ENCODE data around the gene DRC1.

DNA sequence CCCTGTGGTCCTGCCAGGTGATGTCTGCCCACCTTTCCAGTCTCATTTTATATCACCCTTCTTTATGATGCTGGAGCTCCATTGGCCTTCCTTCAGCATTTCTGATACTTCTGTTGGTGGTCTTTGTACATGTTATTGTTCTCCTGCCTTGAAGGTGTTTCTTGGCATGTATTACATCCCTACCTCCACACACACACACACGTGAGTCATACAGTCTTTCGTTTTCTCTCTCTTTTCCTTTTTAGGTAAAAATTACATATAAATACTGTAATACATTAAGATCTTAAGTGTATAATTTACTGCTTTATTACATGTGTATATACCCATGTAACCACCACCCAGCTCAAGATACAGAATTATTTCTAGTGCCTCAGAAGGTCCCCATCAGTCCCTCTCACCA is 44.9 kb upstream of the DRC1 start:
- TF ChIP-seq, protein P1, sequence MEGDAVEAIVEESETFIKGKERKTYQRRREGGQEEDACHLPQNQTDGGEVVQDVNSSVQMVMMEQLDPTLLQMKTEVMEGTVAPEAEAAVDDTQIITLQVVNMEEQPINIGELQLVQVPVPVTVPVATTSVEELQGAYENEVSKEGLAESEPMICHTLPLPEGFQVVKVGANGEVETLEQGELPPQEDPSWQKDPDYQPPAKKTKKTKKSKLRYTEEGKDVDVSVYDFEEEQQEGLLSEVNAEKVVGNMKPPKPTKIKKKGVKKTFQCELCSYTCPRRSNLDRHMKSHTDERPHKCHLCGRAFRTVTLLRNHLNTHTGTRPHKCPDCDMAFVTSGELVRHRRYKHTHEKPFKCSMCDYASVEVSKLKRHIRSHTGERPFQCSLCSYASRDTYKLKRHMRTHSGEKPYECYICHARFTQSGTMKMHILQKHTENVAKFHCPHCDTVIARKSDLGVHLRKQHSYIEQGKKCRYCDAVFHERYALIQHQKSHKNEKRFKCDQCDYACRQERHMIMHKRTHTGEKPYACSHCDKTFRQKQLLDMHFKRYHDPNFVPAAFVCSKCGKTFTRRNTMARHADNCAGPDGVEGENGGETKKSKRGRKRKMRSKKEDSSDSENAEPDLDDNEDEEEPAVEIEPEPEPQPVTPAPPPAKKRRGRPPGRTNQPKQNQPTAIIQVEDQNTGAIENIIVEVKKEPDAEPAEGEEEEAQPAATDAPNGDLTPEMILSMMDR (IDR thresholded peaks at IDR 0.05) = no peak
- TF ChIP-seq, protein P2, sequence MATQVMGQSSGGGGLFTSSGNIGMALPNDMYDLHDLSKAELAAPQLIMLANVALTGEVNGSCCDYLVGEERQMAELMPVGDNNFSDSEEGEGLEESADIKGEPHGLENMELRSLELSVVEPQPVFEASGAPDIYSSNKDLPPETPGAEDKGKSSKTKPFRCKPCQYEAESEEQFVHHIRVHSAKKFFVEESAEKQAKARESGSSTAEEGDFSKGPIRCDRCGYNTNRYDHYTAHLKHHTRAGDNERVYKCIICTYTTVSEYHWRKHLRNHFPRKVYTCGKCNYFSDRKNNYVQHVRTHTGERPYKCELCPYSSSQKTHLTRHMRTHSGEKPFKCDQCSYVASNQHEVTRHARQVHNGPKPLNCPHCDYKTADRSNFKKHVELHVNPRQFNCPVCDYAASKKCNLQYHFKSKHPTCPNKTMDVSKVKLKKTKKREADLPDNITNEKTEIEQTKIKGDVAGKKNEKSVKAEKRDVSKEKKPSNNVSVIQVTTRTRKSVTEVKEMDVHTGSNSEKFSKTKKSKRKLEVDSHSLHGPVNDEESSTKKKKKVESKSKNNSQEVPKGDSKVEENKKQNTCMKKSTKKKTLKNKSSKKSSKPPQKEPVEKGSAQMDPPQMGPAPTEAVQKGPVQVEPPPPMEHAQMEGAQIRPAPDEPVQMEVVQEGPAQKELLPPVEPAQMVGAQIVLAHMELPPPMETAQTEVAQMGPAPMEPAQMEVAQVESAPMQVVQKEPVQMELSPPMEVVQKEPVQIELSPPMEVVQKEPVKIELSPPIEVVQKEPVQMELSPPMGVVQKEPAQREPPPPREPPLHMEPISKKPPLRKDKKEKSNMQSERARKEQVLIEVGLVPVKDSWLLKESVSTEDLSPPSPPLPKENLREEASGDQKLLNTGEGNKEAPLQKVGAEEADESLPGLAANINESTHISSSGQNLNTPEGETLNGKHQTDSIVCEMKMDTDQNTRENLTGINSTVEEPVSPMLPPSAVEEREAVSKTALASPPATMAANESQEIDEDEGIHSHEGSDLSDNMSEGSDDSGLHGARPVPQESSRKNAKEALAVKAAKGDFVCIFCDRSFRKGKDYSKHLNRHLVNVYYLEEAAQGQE (IDR thresholded peaks at IDR 0.05; ENCODE audit: insufficient read depth in 1 of 2, low read depth in 2 of 2, low read length in 1 of 2) = no peak
- TF ChIP-seq POLR2AphosphoS5 (IDR thresholded peaks at IDR 0.05; ENCODE audit: low read depth, low read length) = no peak
